SH-SY5Y (cell line): ENCODE data around the gene CORO2A.

Experiments used
- GATA2 ChIP-seq: IDR thresholded peaks from 2 replicates; pipeline ENCODE4 v1.6.1; 2011; ENCODE audit warnings: mild to moderate bottlenecking, low read depth, low read length
- GATA3 ChIP-seq: IDR thresholded peaks from 2 replicates; pipeline ENCODE4 v1.6.1; 2011; ENCODE audit warnings: low read depth, mild to moderate bottlenecking, low read length, moderate library complexity

GRCh38 chr9:98108531-98109031 lies 83.9 kb downstream of the CORO2A start:
- TF ChIP-seq GATA3 (no peak), GATA2 (no peak)
